GM21423 (cell line): Measurements from ENCODE around the gene OARD1.

Source experiments
- ATAC-seq: cut with Tn5 transposase; IDR thresholded peaks from one replicate; pipeline ENCODE4 v1.9.1; 2021; ENCODE audit warnings: mild to moderate bottlenecking, moderate library complexity; ENCODE audit not compliant: unreplicated experiment

The OARD1 gene

GRCh38 chr6:41075651-41076626, 3.8 kb upstream of the OARD1 start:
- ATAC-seq: no peak

GRCh38 chr6:41074692-41075436, 2.7 kb upstream of the OARD1 start:
- no peak for ATAC-seq

GRCh38 chr6:41073968-41074691, 2.0 kb upstream of the OARD1 start:
- ATAC-seq: no peak

- ATAC-seq: peak; percentile 29
These were observed 1.2 kb upstream of the OARD1 start for GRCh38 chr6:41073203-41073967.

GRCh38 chr6:41072836-41073202, 663 bp upstream of the OARD1 start, which contains the start of gene NFYA:
Gene NFYA, plus strand, starts transcription at chr6:41072974. Its CDS starts 6,116 bp downstream, at chr6:41079090.
- ATAC-seq: peak; percentile 61

GRCh38 chr6:41071501-41071922, 644 bp downstream of the OARD1 start:
- no peak for ATAC-seq

GRCh38 chr6:41066867-41067304, 5.3 kb downstream of the OARD1 start:
- ATAC-seq: no peak

GRCh38 chr6:41065550-41066026, 6.6 kb downstream of the OARD1 start:
- ATAC-seq: no peak

- ATAC-seq: no peak
These were observed 7.3 kb downstream of the OARD1 start for GRCh38 chr6:41064841-41065240.

GRCh38 chr6:41063884-41064285, 8.3 kb downstream of the OARD1 start:
- ATAC-seq: no peak

GRCh38 chr6:41062056-41062455, 10.1 kb downstream of the OARD1 start:
- ATAC-seq: no peak

GRCh38 chr6:41061196-41061726, 10.9 kb downstream of the OARD1 start:
- ATAC-seq: no peak

- no peak for ATAC-seq
These were observed 12.6 kb downstream of the OARD1 start for GRCh38 chr6:41059556-41059955.

GRCh38 chr6:41058783-41059181, 13.4 kb downstream of the OARD1 start:
- ATAC-seq: no peak

- ATAC-seq: no peak
These were observed 15.2 kb downstream of the OARD1 start for GRCh38 chr6:41056768-41057490.

- ATAC-seq: no peak
These were observed 17.0 kb downstream of the OARD1 start for GRCh38 chr6:41055149-41055548.

GRCh38 chr6:41054511-41054910, 17.6 kb downstream of the OARD1 start:
- ATAC-seq: no peak

- no peak for ATAC-seq
These were observed 19.1 kb downstream of the OARD1 start, which contains the start of gene APOBEC2 for GRCh38 chr6:41053041-41053440. Gene APOBEC2, plus strand, starts transcription at chr6:41053202. Its CDS starts 146 bp downstream, at chr6:41053348.

- ATAC-seq: no peak
These were observed 20.3 kb downstream of the OARD1 start for GRCh38 chr6:41051873-41052272.
